ENCODE data around the gene FAM20C. TPM values are rescaled to one million over a fixed set of nuclear protein-coding genes. Genes with fewer than 3 reads are reported as not detected.

The FAM20C gene
- total RNA-seq, 1 donor from 2014 or later: 1.3 TPM

- no peak for FAIRE-seq
- DNase-seq (ENCODE audit: low read depth): no peak
- no peak overlapping the region for H3K4me3 ChIP-seq (ENCODE audit: low read depth, low read length)
- TF ChIP-seq CTCF (IDR thresholded peaks at IDR 0.05; ENCODE audit: insufficient read depth, low read length, severe bottlenecking): no peak
- no peaks in the 10 kb centered on the region for H3K27me3 ChIP-seq (ENCODE audit: control insufficient read depth, insufficient read depth, low read length)
- no peaks in the 10 kb centered on the region for H3K36me3 ChIP-seq (ENCODE audit: control insufficient read depth, insufficient read depth, low read length)
Measured at GRCh38 chr7:299169-299568, 106.8 kb downstream of the FAM20C start.

- Histone ChIP-seq H3K4me3 (ENCODE audit: low read depth, low read length) (no peak overlapping the region), H3K36me3 (ENCODE audit: control insufficient read depth, insufficient read depth, low read length) (no peaks in the 10 kb centered on the region), H3K27me3 (ENCODE audit: control insufficient read depth, insufficient read depth, low read length) (no peaks in the 10 kb centered on the region)
- no peak for TF ChIP-seq CTCF (IDR thresholded peaks at IDR 0.05; ENCODE audit: insufficient read depth, low read length, severe bottlenecking)
- FAIRE-seq: no peak
- DNase-seq (ENCODE audit: low read depth): no peak
Measured at GRCh38 chr7:299628-300027, 107.3 kb downstream of the FAM20C start.

GRCh38 chr7:300048-300447, 107.7 kb downstream of the FAM20C start:
- DNase-seq (ENCODE audit: low read depth): no peak

GRCh38 chr7:300546-301290, 108.3 kb downstream of the FAM20C start:
- no peak for DNase-seq (ENCODE audit: low read depth)
- H3K36me3 ChIP-seq (ENCODE audit: control insufficient read depth, insufficient read depth, low read length): no peaks in the 10 kb centered on the region
- peak; percentile 95 for FAIRE-seq
- no peaks in the 10 kb centered on the region for H3K27me3 ChIP-seq (ENCODE audit: control insufficient read depth, insufficient read depth, low read length)
- H3K4me3 ChIP-seq (ENCODE audit: low read depth, low read length): no peak overlapping the region
- no peak for TF ChIP-seq CTCF (IDR thresholded peaks at IDR 0.05; ENCODE audit: insufficient read depth, low read length, severe bottlenecking)

More at GRCh38 chr7:300048-300447, 107.7 kb downstream of the FAM20C start:
- Histone ChIP-seq H3K36me3 (ENCODE audit: control insufficient read depth, insufficient read depth, low read length) (no peaks in the 10 kb centered on the region), H3K4me3 (ENCODE audit: low read depth, low read length) (no peak overlapping the region), H3K27me3 (ENCODE audit: control insufficient read depth, insufficient read depth, low read length) (no peaks in the 10 kb centered on the region)
- no peak for TF ChIP-seq CTCF (IDR thresholded peaks at IDR 0.05; ENCODE audit: insufficient read depth, low read length, severe bottlenecking)
- no peak for FAIRE-seq

GRCh38 chr7:301291-302053, 109.1 kb downstream of the FAM20C start:
- no peak overlapping the region for H3K4me3 ChIP-seq (ENCODE audit: low read depth, low read length)
- DNase-seq (ENCODE audit: low read depth) (no peak), FAIRE-seq (no peak)
- no peak for TF ChIP-seq CTCF (IDR thresholded peaks at IDR 0.05; ENCODE audit: insufficient read depth, low read length, severe bottlenecking)
- H3K27me3 ChIP-seq (ENCODE audit: control insufficient read depth, insufficient read depth, low read length): no peaks in the 10 kb centered on the region
- no peaks in the 10 kb centered on the region for H3K36me3 ChIP-seq (ENCODE audit: control insufficient read depth, insufficient read depth, low read length)
